SK-N-MC (cell line): Measurements from ENCODE around the gene SETD1A.

Experiments used
- DNase-seq: peaks from one replicate; pipeline ENCODE4 v3.0.0-alpha.2; 2011; ENCODE audit warnings: low read depth, low spot score
- H3K27ac ChIP-seq: fragments of 200-600 bp; sonication (generic); 2 replicates; pipeline ENCODE4 v1.5.1; 2016; ENCODE audit warnings: mixed run types
- H3K36me3 ChIP-seq: fragments of 200-600 bp; sonication (generic); 2 replicates; pipeline ENCODE4 v1.6.1; 2017; ENCODE audit warnings: antibody characterized with exemption, low read length, mixed read lengths; ENCODE audit not compliant: insufficient read depth
- H3K4me3 ChIP-seq: fragments of 200-600 bp; sonication (generic); 2 replicates; pipeline ENCODE4 v1.5.1; 2016
- H3K9ac ChIP-seq: fragments of 200-600 bp; sonication (generic); 2 replicates; pipeline ENCODE4 v1.8.0; 2017; ENCODE audit warnings: mixed run types, mixed read lengths; ENCODE audit not compliant: insufficient read length
- H3K9me3 ChIP-seq: fragments of 200-600 bp; sonication (generic); 2 replicates; pipeline ENCODE4 v1.6.1; 2017; ENCODE audit warnings: low read depth, mild to moderate bottlenecking, antibody characterized with exemption, low read length, moderate library complexity, mixed read lengths
- EZH2 ChIP-seq: fragments of 200-600 bp; sonication (generic); IDR thresholded peaks from one replicate; pipeline ENCODE4 v1.6.1; 2017; ENCODE audit warnings: antibody characterized with exemption
- FOXP2 ChIP-seq: optimal IDR thresholded peaks from 2 replicates; pipeline ENCODE3; 2011; ENCODE audit warnings: mild to moderate bottlenecking, moderate library complexity; ENCODE audit not compliant: insufficient read depth; ENCODE audit errors: extremely low read length, control extremely low read depth
- POLR2AphosphoS5 ChIP-seq: IDR thresholded peaks from 2 replicates; pipeline ENCODE4 v1.6.1; 2012; ENCODE audit warnings: mild to moderate bottlenecking, low read depth, low read length, borderline replicate concordance

SETD1A gene

GRCh38 chr16:30922420-30922959 lies 35.1 kb upstream of the SETD1A start:
- Histone ChIP-seq H3K27ac (peak overlapping the region; percentile 99), H3K9me3 (no peaks in the 10 kb centered on the region), H3K4me3 (peak overlapping the region; percentile 100), H3K36me3 (no peaks in the 10 kb centered on the region), H3K9ac (peak overlapping the region; percentile 98)
- TF ChIP-seq EZH2 (no peak), POLR2AphosphoS5 (no peak), FOXP2 (peak; percentile 63)
- peak; percentile 99 for DNase-seq

- peak; percentile 97 for DNase-seq
- H3K9me3 ChIP-seq: no peaks in the 10 kb centered on the region
- peak overlapping the region; percentile 99 for H3K27ac ChIP-seq
- peak; percentile 58; the same call in 1 of the 2 replicates for TF ChIP-seq POLR2AphosphoS5
- no peak for TF ChIP-seq EZH2
- no peaks in the 10 kb centered on the region for H3K36me3 ChIP-seq
- peak overlapping the region; percentile 98 for H3K9ac ChIP-seq
- peak overlapping the region; percentile 100 for H3K4me3 ChIP-seq
These were observed 34.5 kb upstream of the SETD1A start for GRCh38 chr16:30922960-30923535.

GRCh38 chr16:30923554-30924075 lies 33.9 kb upstream of the SETD1A start, which contains the start of gene FBXL19:
Gene FBXL19, plus strand, starts transcription at chr16:30923572. Its CDS starts 2,183 bp downstream, at chr16:30925755.
- Histone ChIP-seq H3K36me3 (no peaks in the 10 kb centered on the region), H3K9me3 (no peaks in the 10 kb centered on the region), H3K27ac (peak within 1 kb of the TSS; percentile 99), H3K4me3 (peak within 1 kb of the TSS; percentile 100), H3K9ac (peak within 1 kb of the TSS; percentile 98)
- TF ChIP-seq EZH2: no peak
- TF ChIP-seq FOXP2: no peak
- TF ChIP-seq POLR2AphosphoS5: no peak
- no peak for DNase-seq

GRCh38 chr16:30924076-30924912 lies 33.3 kb upstream of the SETD1A start:
- Histone ChIP-seq H3K9me3 (no peaks in the 10 kb centered on the region), H3K4me3 (peak overlapping the region; percentile 100), H3K9ac (peak overlapping the region; percentile 80), H3K27ac (peak overlapping the region; percentile 22; the same call in 1 of the 2 replicates), H3K36me3 (peaks cover 5% of the 10 kb centered on the region; the same call in 1 of the 2 replicates)
- TF ChIP-seq POLR2AphosphoS5 (no peak), EZH2 (no peak), FOXP2 (no peak)
- no peak for DNase-seq

DNA sequence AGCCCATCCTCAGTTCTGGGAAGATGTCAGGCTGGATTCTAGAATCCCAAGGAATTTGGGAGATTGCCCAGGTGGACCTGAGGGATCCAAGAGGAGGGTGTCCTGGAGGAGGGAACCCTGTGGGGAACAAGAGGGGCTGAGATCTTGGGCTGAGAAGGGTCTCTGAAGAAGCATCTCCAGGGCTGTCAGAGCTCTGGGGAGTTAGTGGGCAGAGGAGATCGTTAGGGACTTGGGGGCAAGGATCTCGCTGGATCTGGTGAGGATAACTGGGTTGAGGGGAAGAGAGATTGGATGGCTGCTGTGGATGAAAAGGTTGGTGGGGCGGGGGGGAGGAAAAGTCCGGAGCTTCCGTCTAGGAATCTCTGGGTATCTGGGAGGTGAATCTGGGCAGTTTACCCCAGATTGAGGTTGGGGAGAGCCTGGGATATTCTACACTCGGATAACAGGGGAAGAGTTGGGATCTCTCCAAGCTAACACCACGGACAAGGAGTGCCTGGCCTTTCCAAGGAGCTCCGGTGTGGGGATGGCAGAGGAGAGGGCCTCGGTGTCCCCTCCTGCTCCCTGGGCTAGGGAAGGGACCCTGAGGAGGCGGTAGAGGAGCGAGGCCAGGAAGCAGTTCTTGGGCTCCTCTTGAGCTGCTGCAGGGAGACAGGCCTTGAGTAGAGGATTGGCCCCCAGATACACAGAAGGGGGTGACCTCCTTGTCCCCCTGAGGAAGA lies 32.5 kb upstream of the SETD1A start:
- Histone ChIP-seq H3K9me3 (no peaks in the 10 kb centered on the region), H3K4me3 (peak overlapping the region; percentile 100), H3K27ac (peak overlapping the region; percentile 22; the same call in 1 of the 2 replicates), H3K9ac (peak overlapping the region; percentile 80), H3K36me3 (peaks cover 5% of the 10 kb centered on the region; the same call in 1 of the 2 replicates)
- no peak for DNase-seq
- TF ChIP-seq EZH2 (no peak), POLR2AphosphoS5 (no peak), FOXP2 (no peak)

- no peaks in the 10 kb centered on the region for H3K9me3 ChIP-seq
- TF ChIP-seq EZH2 (no peak), FOXP2 (no peak), POLR2AphosphoS5 (no peak)
- H3K36me3 ChIP-seq: peaks cover 9% of the 10 kb centered on the region
- DNase-seq: no peak
- H3K4me3 ChIP-seq: no peak overlapping the region
- no peak overlapping the region; the same call in 1 of the 2 replicates for H3K27ac ChIP-seq
- H3K9ac ChIP-seq: no peak overlapping the region
These were observed 31.9 kb upstream of the SETD1A start for GRCh38 chr16:30925632-30925987.

DNA sequence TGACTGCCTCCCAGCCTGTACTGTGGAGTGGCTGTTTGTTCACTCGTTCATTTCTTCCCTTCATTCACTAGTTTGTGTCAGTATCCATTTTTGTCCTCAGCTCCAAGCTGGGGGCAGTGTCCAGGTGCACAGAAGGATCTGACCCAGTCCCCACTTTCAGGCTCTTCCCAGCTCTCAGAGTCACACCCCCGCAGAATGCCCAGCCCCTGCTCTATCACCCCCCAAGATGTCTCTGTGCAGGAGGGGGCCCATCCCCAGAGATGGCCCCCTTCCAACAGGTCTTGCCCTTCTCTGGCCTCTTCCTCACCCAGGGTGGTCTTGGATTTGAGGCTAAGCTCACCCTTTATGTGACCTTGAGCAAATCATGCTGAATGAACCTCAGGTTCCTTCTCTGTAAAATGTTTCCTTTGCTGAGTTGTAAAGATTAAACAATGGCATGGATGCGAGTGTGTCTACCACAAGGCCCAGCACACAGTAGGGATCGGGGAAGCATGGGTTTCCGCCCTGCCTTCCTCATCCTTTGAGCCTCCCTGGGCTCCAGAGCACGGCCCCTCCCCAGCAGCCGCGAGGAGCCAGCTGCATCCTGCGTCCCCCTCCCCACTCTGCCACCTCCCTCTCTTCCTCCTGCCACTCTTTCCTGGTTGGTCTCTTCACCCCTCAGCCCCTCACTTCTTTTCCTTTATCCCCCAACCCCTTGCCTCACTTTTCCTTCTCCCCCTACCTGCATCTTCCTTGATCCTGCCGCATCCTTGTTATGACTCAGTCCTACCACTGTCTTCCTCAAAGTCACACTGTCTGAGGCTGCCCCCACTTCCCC lies 31.4 kb upstream of the SETD1A start:
- no peak overlapping the region for H3K4me3 ChIP-seq
- no peak overlapping the region for H3K9ac ChIP-seq
- H3K36me3 ChIP-seq: peaks cover 13% of the 10 kb centered on the region

More for the DNA sequence above, 31.4 kb upstream of the SETD1A start:
- DNase-seq: no peak
- TF ChIP-seq POLR2AphosphoS5 (no peak), EZH2 (no peak), FOXP2 (no peak)
- H3K27ac ChIP-seq: peak overlapping the region; percentile 50
- no peaks in the 10 kb centered on the region for H3K9me3 ChIP-seq
